Fibroblast of mammary gland (primary cell): ENCODE results near the gene DEDD.

Source experiments
- DNase-seq: peaks from one replicate; pipeline ENCODE4 v3.0.0-alpha.2; 2010; ENCODE audit warnings: low read depth
- H3K4me3 ChIP-seq: 2 replicates; pipeline ENCODE4 v1.5.1; 2011; ENCODE audit warnings: low read depth, mild to moderate bottlenecking, low read length, moderate library complexity; ENCODE audit not compliant: control insufficient read depth
- TF ChIP-seq, protein P1 (sequence below): conservative IDR thresholded peaks from 2 replicates; pipeline ENCODE4 v1.5.1; 2011; ENCODE audit warnings: low read depth, low read length, inconsistent platforms; ENCODE audit not compliant: control insufficient read depth, insufficient read depth

DEDD gene

DNA sequence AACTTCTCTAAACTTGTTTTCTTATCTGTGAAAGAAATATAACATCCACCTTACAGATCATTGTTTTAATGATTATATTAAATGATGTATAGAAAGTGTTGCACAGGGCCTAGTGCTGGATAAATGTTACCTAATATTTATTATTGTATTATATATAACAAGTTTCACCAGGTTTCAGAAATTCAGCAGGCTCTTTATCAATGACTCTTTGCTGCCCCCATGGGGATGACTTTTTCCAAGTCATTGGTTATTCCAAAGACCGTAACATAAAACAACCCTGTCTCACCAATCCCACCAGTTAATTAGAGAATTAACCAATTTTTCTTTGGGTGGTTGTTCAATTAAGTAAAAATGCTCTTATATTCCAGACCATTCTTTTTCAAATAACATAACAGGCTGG lies 7.3 kb upstream of the DEDD start:
- TF ChIP-seq, protein P1, sequence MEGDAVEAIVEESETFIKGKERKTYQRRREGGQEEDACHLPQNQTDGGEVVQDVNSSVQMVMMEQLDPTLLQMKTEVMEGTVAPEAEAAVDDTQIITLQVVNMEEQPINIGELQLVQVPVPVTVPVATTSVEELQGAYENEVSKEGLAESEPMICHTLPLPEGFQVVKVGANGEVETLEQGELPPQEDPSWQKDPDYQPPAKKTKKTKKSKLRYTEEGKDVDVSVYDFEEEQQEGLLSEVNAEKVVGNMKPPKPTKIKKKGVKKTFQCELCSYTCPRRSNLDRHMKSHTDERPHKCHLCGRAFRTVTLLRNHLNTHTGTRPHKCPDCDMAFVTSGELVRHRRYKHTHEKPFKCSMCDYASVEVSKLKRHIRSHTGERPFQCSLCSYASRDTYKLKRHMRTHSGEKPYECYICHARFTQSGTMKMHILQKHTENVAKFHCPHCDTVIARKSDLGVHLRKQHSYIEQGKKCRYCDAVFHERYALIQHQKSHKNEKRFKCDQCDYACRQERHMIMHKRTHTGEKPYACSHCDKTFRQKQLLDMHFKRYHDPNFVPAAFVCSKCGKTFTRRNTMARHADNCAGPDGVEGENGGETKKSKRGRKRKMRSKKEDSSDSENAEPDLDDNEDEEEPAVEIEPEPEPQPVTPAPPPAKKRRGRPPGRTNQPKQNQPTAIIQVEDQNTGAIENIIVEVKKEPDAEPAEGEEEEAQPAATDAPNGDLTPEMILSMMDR: peak; percentile 55
- H3K4me3 ChIP-seq: no peak overlapping the region
- DNase-seq: peak; percentile 60

DNA sequence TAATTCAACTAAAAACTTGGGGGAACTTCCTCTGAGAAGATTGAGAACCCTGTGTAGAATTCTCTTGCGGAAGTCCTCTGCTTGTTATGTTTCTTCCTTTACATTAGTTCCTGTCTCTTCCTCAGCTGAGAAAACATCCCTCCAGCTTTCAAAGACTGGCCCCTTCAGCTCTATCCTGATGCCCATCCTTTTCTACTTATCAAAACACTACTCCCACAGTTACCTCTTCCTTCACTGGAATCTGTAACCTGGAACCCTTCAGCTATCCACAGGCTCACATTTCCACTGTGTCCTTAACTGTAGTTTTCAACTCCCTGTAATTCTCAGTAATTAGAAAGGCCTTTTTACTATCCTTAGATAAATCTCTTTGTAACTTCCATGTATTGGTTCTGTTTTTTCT lies 6.0 kb upstream of the DEDD start:
- DNase-seq: no peak
- TF ChIP-seq, protein P1: no peak
- H3K4me3 ChIP-seq: no peak overlapping the region

DNA sequence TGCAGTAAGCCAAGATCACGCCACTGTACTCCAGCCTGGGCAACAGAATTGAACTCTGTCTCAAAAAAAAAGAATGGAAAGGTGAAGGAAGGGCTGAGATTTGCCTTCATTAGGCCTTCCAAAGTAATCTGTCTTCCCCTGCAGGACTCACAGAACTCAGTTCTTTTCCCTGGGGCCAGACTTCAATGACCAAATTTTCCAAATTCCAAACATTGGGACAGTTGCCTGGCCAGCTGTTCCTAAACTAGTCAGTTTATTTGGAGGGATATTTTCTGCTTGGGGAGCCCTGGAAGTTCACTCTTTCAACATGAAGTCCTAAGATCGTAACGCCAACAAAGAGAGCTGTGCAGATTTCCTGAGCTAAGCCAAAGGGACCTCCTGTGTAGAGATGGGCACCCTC lies 5.4 kb upstream of the DEDD start:
- no peak overlapping the region for H3K4me3 ChIP-seq
- TF ChIP-seq, protein P1: no peak
- DNase-seq: no peak

DNA sequence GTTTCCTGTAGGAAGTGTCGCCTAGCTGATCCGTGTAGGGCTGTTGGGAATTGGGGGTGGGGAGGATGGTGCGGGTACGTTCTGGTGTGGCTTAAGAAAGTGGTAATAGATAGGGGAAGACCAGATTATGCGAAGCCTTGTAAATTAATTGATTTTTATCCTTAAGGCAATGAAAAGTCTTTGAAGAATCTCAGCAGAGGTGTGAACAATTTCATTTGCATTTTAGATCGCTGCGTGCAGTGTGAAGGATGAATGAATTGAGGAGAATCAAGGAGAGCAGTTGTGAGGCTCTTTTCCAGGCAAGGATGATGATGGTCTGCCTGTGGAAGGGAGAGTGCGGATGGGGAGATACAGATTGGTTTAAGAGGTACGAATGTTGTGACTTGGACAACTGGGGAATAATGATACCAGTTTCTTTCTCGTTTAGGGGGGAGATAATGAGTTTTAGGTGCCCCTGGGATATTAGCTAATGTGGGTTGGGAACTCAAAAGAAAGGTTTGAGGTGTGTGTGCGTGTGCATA lies 813 bp upstream of the DEDD start:
- peak; percentile 15 for DNase-seq

DNA sequence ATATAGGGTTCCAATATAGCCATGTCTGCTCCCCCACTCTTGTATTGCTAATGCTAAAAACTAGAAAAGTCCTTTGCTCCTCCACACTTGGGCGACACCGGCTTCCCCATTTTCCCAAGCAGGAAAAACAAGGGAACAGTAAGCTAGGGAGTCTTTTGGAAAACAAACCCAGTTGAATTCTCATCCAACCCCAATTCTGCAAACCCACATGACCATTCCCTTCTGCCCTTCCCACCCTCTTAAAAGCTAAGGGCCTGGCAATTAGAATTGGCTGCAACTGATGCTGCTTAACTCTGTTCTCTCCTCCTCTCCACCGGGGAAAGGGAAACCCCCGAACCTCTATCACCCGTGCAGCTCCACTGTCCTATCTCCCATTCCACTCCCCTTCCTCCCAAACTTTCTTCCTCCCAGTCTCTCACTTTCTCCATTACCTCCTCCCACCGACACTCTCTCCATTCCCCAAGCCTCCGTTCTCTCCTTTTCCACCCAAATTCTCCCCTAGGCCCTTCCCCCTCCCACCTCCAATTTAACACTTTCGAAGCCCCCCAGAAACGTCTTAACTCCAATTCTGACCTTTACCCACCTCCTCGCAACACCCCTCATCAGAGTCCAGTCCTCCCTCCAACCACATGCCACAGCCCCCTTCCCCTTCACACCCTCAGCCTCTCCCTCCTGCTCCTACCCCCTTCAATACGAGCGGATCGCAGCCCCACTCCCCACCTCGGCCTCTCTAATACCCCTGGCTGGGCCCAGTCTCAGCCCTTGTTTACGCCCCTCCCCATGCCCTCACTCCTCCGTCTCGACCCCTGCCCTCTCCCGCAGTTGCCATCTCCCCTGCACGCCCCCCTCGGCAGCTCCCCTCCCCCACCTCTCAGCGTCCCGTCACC lies 701 bp downstream of the DEDD start:
- TF ChIP-seq, protein P1: no peak
- peak overlapping the region; percentile 98 for H3K4me3 ChIP-seq
- peak; percentile 29 for DNase-seq

More for the DNA sequence above, 813 bp upstream of the DEDD start:
- H3K4me3 ChIP-seq: peak overlapping the region; percentile 98
- TF ChIP-seq, protein P1: no peak

DNA sequence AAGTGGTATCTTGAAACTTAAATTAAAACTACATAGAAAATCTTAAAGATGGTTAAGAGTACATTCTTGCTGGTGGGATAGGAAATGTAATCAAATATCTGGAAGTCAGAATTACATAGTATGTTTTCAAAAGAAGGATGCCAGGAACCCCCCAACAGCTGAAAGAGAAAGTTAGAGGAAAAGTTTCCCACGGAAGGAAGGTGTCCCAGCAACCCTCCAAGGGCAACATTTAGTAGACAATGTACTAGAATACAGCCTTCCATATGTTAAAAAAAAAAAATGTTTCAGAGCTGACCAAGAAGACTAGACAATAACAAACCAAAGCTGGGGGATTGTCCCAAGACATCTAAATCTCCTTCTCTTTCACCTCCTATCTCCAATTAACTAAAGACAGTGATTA lies 2.2 kb downstream of the DEDD start:
- no peak overlapping the region for H3K4me3 ChIP-seq
- TF ChIP-seq, protein P1: no peak

More for the DNA sequence above, 2.2 kb downstream of the DEDD start:
- DNase-seq: no peak
